ENCODE data around the gene MYO1G. TPM values are rescaled to one million over a fixed set of nuclear protein-coding genes. Genes with fewer than 3 reads are reported as not detected.

The MYO1G gene
- total RNA-seq, 1 experiment from 2014 or later: 0.17 TPM

GRCh38 chr7:45017253-45017652, 38.4 kb upstream of the MYO1G start:
- ChIA-PET CTCF (no interaction called here), POLR2A (ENCODE audit: low non-redundant PET) (no interaction called here)
- intact Hi-C loops (cut with micrococcal nuclease; ENCODE audit: unreplicated experiment): no loop called here
- Histone ChIP-seq H3K9me3 (ENCODE audit: low read depth, low read length, poor library complexity, severe bottlenecking) (peaks cover 4% of the 10 kb centered on the region), H3K4me1 (ENCODE audit: insufficient read depth, low read length, poor library complexity, severe bottlenecking) (no peaks in the 10 kb centered on the region), H3K27ac (ENCODE audit: low read depth, low read length, poor library complexity, severe bottlenecking) (no peak overlapping the region), H3K4me3 (ENCODE audit: low read depth, low read length, poor library complexity, severe bottlenecking) (no peak overlapping the region), H3K27me3 (replicated peaks; ENCODE audit: insufficient read depth, low read depth, low read length, poor library complexity) (no peaks in the 10 kb centered on the region), H3K36me3 (ENCODE audit: insufficient read depth, low read length, poor library complexity, severe bottlenecking) (peaks cover 3% of the 10 kb centered on the region)
- DNase-seq (ENCODE audit: low spot score): no peak
- TF ChIP-seq CTCF (conservative IDR thresholded peaks at IDR 0.05; ENCODE audit: low read depth, low read length) (no peak), EZH2 (IDR thresholded peaks at IDR 0.05; ENCODE audit: borderline replicate concordance, low read depth, low read length, poor library complexity, severe bottlenecking) (no peak)
- no TSS peak for BruUV-seq (replicated peaks)

GRCh38 chr7:45015313-45015712, 36.5 kb upstream of the MYO1G start:
- no peaks in the 10 kb centered on the region for H3K27me3 ChIP-seq (replicated peaks; ENCODE audit: insufficient read depth, low read depth, low read length, poor library complexity)
- H3K4me3 ChIP-seq (ENCODE audit: low read depth, low read length, poor library complexity, severe bottlenecking): no peak overlapping the region
- no peak for TF ChIP-seq EZH2 (IDR thresholded peaks at IDR 0.05; ENCODE audit: borderline replicate concordance, low read depth, low read length, poor library complexity, severe bottlenecking)
- TF ChIP-seq CTCF (conservative IDR thresholded peaks at IDR 0.05; ENCODE audit: low read depth, low read length): no peak
- CTCF ChIA-PET: no interaction called here
- DNase-seq (ENCODE audit: low spot score): no peak
- H3K27ac ChIP-seq (ENCODE audit: low read depth, low read length, poor library complexity, severe bottlenecking): no peak overlapping the region
- BruUV-seq (replicated peaks): no TSS peak
- POLR2A ChIA-PET (ENCODE audit: low non-redundant PET): no interaction called here
- peaks cover 3% of the 10 kb centered on the region for H3K36me3 ChIP-seq (ENCODE audit: insufficient read depth, low read length, poor library complexity, severe bottlenecking)
- H3K4me1 ChIP-seq (ENCODE audit: insufficient read depth, low read length, poor library complexity, severe bottlenecking): no peaks in the 10 kb centered on the region
- intact Hi-C loops (cut with micrococcal nuclease; ENCODE audit: unreplicated experiment): no loop called here
- peaks cover 4% of the 10 kb centered on the region for H3K9me3 ChIP-seq (ENCODE audit: low read depth, low read length, poor library complexity, severe bottlenecking)

- H3K27ac ChIP-seq (ENCODE audit: low read depth, low read length, poor library complexity, severe bottlenecking): no peak overlapping the region
- TF ChIP-seq CTCF (conservative IDR thresholded peaks at IDR 0.05; ENCODE audit: low read depth, low read length) (no peak), EZH2 (IDR thresholded peaks at IDR 0.05; ENCODE audit: borderline replicate concordance, low read depth, low read length, poor library complexity, severe bottlenecking) (no peak)
- peaks cover 4% of the 10 kb centered on the region for H3K9me3 ChIP-seq (ENCODE audit: low read depth, low read length, poor library complexity, severe bottlenecking)
- no peaks in the 10 kb centered on the region for H3K27me3 ChIP-seq (replicated peaks; ENCODE audit: insufficient read depth, low read depth, low read length, poor library complexity)
- no TSS peak for BruUV-seq (replicated peaks)
- intact Hi-C loops (cut with micrococcal nuclease; ENCODE audit: unreplicated experiment): no loop called here
- POLR2A ChIA-PET (ENCODE audit: low non-redundant PET): no interaction called here
- no peak overlapping the region for H3K4me3 ChIP-seq (ENCODE audit: low read depth, low read length, poor library complexity, severe bottlenecking)
- CTCF ChIA-PET: no interaction called here
- peaks cover 3% of the 10 kb centered on the region for H3K36me3 ChIP-seq (ENCODE audit: insufficient read depth, low read length, poor library complexity, severe bottlenecking)
- no peak for DNase-seq (ENCODE audit: low spot score)
- H3K4me1 ChIP-seq (ENCODE audit: insufficient read depth, low read length, poor library complexity, severe bottlenecking): no peaks in the 10 kb centered on the region
Measured at GRCh38 chr7:45013465-45013967, 34.7 kb upstream of the MYO1G start.
